OCI-LY3 (cell line): ENCODE results near the gene KRT1.

ENCODE experiments used
- CTCF ChIP-seq: fragments of 200-600, 300-600 bp; sonication (generic); IDR thresholded peaks from 2 replicates; pipeline ENCODE4 v1.5.1; 2014; ENCODE audit warnings: antibody characterized with exemption, low read length, low read depth
- EZH2phosphoT487 ChIP-seq: fragments of 200-600 bp; shearing (Covaris generic); IDR thresholded peaks from 2 replicates; pipeline ENCODE4 v1.6.1; 2018; ENCODE audit warnings: antibody characterized with exemption, mixed run types, low read depth

DNA sequence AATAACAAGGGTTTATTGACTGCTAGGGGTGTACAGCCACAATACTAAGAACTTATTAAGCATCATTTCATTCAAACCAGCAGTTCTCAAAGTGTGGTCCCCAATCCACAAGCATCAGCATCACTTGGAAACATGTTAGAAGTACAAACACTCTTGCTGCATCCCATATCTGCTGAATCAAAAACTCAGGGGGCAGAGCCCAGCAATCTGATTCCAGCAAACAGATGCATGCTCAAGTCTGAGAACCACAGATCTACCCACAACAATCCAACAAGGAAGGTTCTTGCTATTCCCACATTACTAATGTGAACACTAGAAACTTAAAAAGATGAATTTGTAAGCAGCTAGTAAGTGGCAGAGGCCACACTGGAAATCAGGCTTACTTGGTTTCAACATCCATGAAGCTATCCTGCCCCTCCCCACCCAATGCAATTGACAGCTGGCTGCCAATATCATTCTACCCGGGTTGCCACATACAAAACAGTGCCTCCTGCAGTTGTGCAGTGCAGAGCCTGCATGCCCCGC is 16.9 kb upstream of the KRT1 start:
- TF ChIP-seq CTCF (no peak), EZH2phosphoT487 (no peak)
